Activated gamma-delta T cell treated with anti-CD3 and anti-CD28 coated beads, Interleukin-2, amount 50 U/mL, for 16 hours (primary cell): Measurements from ENCODE around the gene TMEM255B.
"Not testable (repeated sequence)": the region's sequence is repeated elsewhere in the genome, so short reads cannot be mapped to it uniquely, and the experiment has no call there.

Experiments
- DNase-seq: peaks from one replicate; pipeline ENCODE4 v3.0.0-alpha.2; 2020; ENCODE audit warnings: low read depth

The TMEM255B gene

GRCh38 chr13:113734826-113735125 is 24.2 kb upstream of the TMEM255B start:
- DNase-seq: no peak

GRCh38 chr13:113735194-113735593 is 23.8 kb upstream of the TMEM255B start:
- DNase-seq: no peak

- DNase-seq: no peak
These were observed 23.3 kb upstream of the TMEM255B start for GRCh38 chr13:113735750-113736149.

- no peak for DNase-seq
These were observed 22.7 kb upstream of the TMEM255B start for GRCh38 chr13:113736258-113736731.

GRCh38 chr13:113737803-113738202 is 21.2 kb upstream of the TMEM255B start:
- no peak for DNase-seq

GRCh38 chr13:113739527-113740285 is 19.3 kb upstream of the TMEM255B start:
- no peak for DNase-seq

GRCh38 chr13:113740286-113740556 is 18.8 kb upstream of the TMEM255B start:
- DNase-seq: no peak

GRCh38 chr13:113740661-113741060 is 18.4 kb upstream of the TMEM255B start:
- DNase-seq: no peak

GRCh38 chr13:113741191-113741668 is 17.8 kb upstream of the TMEM255B start:
- DNase-seq: no peak

GRCh38 chr13:113742000-113742441 is 17.0 kb upstream of the TMEM255B start:
- no peak for DNase-seq

GRCh38 chr13:113742445-113743120 is 16.4 kb upstream of the TMEM255B start:
- no peak for DNase-seq

GRCh38 chr13:113743366-113744195 is 15.4 kb upstream of the TMEM255B start:
- DNase-seq: no peak

GRCh38 chr13:113744197-113745000 is 14.6 kb upstream of the TMEM255B start:
- DNase-seq: no peak

GRCh38 chr13:113745059-113745458 is 14.0 kb upstream of the TMEM255B start:
- no peak for DNase-seq

GRCh38 chr13:113745500-113746142 is 13.4 kb upstream of the TMEM255B start:
- DNase-seq: not testable (repeated sequence)

- DNase-seq: no peak
These were observed 12.9 kb upstream of the TMEM255B start for GRCh38 chr13:113746143-113746525.

- DNase-seq: no peak
These were observed 12.4 kb upstream of the TMEM255B start for GRCh38 chr13:113746671-113747070.

GRCh38 chr13:113747291-113747833 is 11.7 kb upstream of the TMEM255B start:
- DNase-seq: no peak

- DNase-seq: no peak
These were observed 10.7 kb upstream of the TMEM255B start for GRCh38 chr13:113748101-113748861.

GRCh38 chr13:113748862-113749451 is 10.1 kb upstream of the TMEM255B start:
- DNase-seq: no peak
